GM23248 (cell line): Measurements from ENCODE around the gene NLGN2.

ENCODE experiments used
- EZH2 ChIP-seq: fragments of 200-600 bp; sonication (generic); IDR thresholded peaks from 2 replicates; pipeline ENCODE4 v1.6.1; 2018; ENCODE audit warnings: antibody characterized with exemption, mild to moderate bottlenecking; ENCODE audit not compliant: insufficient read depth, poor library complexity, severe bottlenecking
- EZH2phosphoT487 ChIP-seq: fragments of 200-600 bp; sonication (generic); IDR thresholded peaks from 2 replicates; pipeline ENCODE4 v1.6.1; 2018; ENCODE audit warnings: antibody characterized with exemption, moderate library complexity, mild to moderate bottlenecking, low read depth; ENCODE audit not compliant: insufficient read depth

DNA sequence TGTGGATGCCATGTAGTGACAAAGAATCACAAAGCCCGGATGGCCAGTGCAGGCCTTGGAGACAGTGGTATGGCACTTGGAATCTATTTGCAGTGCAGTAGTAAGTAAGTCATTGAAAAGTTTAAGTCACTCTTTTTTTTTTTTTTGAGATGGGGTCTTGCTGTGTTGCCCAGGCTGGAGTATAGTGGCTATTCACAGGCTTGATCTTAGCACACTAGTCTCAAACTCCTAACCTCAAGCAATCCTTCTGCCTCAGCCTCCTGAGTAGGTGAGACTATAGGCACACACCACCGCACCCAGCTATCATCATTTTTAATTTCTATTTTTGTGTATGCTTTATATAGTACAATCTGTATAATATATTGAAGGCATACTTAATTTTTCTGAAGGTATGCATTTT lies 9.0 kb upstream of the NLGN2 start:
- TF ChIP-seq EZH2 (no peak), EZH2phosphoT487 (no peak)
